Heart left ventricle (tissue), 16 donors: Measurements from ENCODE around the gene ARIH1. TPM values are rescaled to one million over a fixed set of nuclear protein-coding genes. Genes with fewer than 3 reads are reported as not detected.

ENCODE experiments used
- ATAC-seq, 4 donors: fragments of 200-7000 bp; cut with Tn5 transposase; one replicate each; pipeline ENCODE4 v1.9.1; 2020 to 2022; ENCODE audit warnings: moderate library complexity in 4 of 4, mild to moderate bottlenecking in 3 of 4, moderate number of reproducible peaks in 1 of 4
- DNase-seq, 5 donors: peaks; one replicate each; pipeline ENCODE4 v3.0.0-alpha.2; 2020
- H3K27ac ChIP-seq, 12 donors: fragments of 200-600 bp; sonication (generic) in 4 of 12; one replicate each; pipeline versions ENCODE4 v1.5.0 to v1.8.0; 2016 to 2022; ENCODE audit warnings: mild to moderate bottlenecking in 2 of 12
- H3K27me3 ChIP-seq, 9 donors: fragments of 200-600 bp; sonication (generic) in 2 of 9; one replicate each; pipeline versions ENCODE4 v1.5.1 to v1.8.0; 2016 to 2022; ENCODE audit warnings: mild to moderate bottlenecking in 3 of 9
- H3K36me3 ChIP-seq, 9 donors: fragments of 200-600 bp; sonication (generic) in 2 of 9; one replicate each; pipeline versions ENCODE4 v1.5.0 to v1.8.0; 2018 to 2022; ENCODE audit warnings: mild to moderate bottlenecking in 2 of 9
- H3K4me1 ChIP-seq, 12 donors: fragments of 200-600 bp; sonication (generic) in 4 of 12; one replicate each; pipeline versions ENCODE4 v1.5.0 to v1.8.0; 2016 to 2022; ENCODE audit warnings: mild to moderate bottlenecking in 3 of 12
- H3K4me3 ChIP-seq, 12 donors: fragments of 200-600 bp; sonication (generic) in 4 of 12; one replicate each; pipeline versions ENCODE4 v1.5.0 to v1.8.0; 2017 to 2022; ENCODE audit warnings: mild to moderate bottlenecking in 9 of 12, moderate library complexity in 4 of 12
- H3K9me3 ChIP-seq, 12 donors: fragments of 200-600 bp; sonication (generic) in 4 of 12; one replicate each; pipeline versions ENCODE4 v1.5.0 to v1.8.0; 2016 to 2022; ENCODE audit warnings: mild to moderate bottlenecking in 1 of 12
- POLR2A ChIP-seq, 2 donors: fragments of 450-650 bp; IDR thresholded peaks; one replicate each; pipeline ENCODE4 v1.6.1; 2017; ENCODE audit warnings: antibody characterized with exemption in 2 of 2, mild to moderate bottlenecking in 2 of 2, moderate library complexity in 2 of 2
- WGBS, 4 donors: extraction: QIAGEN DNeasy Blood & Tissue Kit in 2 of 4; methylation state at CpG; one replicate each; pipeline versions ENCODE4 v1.1.5 to v1.1.7; 2013 to 2018; 5-methylcytosine and 5-hydroxymethylcytosine counted together
- intact Hi-C, 10 donors: fragments of 100-400 bp; cut with DNase I; formaldehyde crosslinking; loops; one replicate each; pipeline versions ENCODE4 v1.11.1 to v1.14.2; 2022
- polyA plus RNA-seq, 2 donors: library from polyadenylated mRNA; stranded (reverse); fragments of 200-250 nt; gene quantifications; one replicate each; pipeline ENCODE4 v1.2.3, GENCODE V29; 2013
- total RNA-seq, 9 donors: library from RNA; depleted of rRNA in 2 of 9; stranded (reverse); fragments of >200 nt in 2 of 9; fragmentation: NEBNext Ultra II Directional in 3 of 9; extraction: Animal tissue kit (Norgen Biotek cat#: 25700) in 3 of 9; gene quantifications; one replicate each; pipeline versions ENCODE4 v1.1.0 to v1.2.4, GENCODE V29; 2016 to 2023
- TF ChIP-seq, protein P1 (sequence below), 12 donors: fragments of 200-600 bp; sonication (generic) in 4 of 12; IDR thresholded peaks; one replicate each; pipeline versions ENCODE4 v1.5.0 to v1.8.0; 2018 to 2022; ENCODE audit warnings: antibody characterized with exemption in 12 of 12, mild to moderate bottlenecking in 5 of 12
- donor health status: ischemic (EF 13 %, LVEDD 7.1; RV severe dilation, severe dysfunction).
- donor health status: healthy with polysubstance abuse.
- donor health status: DM: no; HTN: yes; CAD: no.
- donor health status: DM: no; HTN: no; CAD: no.
- donor health status: ischemic (EF 25% LVEDD 6.9; RV normal size, moderate dysfunction).
- donor health status: ischemic (EF 25% LVEDD 5.7; RV mildly dilated, moderate dysfunction).
- donor health status: healthy.
- donor health status: DM: yes; HTN: yes; CAD: no.
- donor health status: ischemic (EF 35%, LVEDD 5.7; RV mildly dilated, moderate dysfunction).
- donor health status: nonischemic (EF 11% LVEDD 7.7; RV severe dilation, severe dysfunction).
- donor health status: DM: yes; HTN: yes; CAD: no.
- donor health status: PGD.
- donor health status: ischemic (EF 29% LVEDD 5.4; RV normal size, mild dysfunction).
- donor health status: nonischemic (EF 23%, LVEDD 6.1; RV moderate dilation, normal function).

The ARIH1 gene
- total and polyA plus RNA-seq, 11 donors, result 25.3 to 217 (median 158) TPM

DNA sequence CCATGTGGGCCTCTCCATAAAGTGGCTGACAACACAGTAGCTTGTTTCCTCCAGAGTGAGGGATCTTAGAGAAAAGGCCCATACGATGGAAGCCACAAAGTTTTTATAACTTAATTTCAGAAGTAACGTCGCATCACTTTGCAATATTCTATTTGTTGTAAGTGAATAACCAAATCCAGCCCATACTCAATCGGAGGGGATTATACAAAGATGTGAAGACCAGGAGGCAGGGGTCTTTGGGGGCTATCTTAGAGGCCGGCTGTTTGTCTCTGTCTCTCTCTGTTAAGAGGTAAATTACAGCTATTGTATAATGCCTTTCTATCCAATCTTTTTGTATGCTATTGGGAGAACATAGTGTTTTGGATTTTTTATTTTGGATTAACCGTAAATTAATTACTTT is 9.1 kb downstream of the ARIH1 start:
- DNase-seq, result no peak
- intact Hi-C loops, result no loop called here
- no peak for TF ChIP-seq POLR2A (IDR thresholded peaks at IDR 0.05)
- TF ChIP-seq, protein P1, sequence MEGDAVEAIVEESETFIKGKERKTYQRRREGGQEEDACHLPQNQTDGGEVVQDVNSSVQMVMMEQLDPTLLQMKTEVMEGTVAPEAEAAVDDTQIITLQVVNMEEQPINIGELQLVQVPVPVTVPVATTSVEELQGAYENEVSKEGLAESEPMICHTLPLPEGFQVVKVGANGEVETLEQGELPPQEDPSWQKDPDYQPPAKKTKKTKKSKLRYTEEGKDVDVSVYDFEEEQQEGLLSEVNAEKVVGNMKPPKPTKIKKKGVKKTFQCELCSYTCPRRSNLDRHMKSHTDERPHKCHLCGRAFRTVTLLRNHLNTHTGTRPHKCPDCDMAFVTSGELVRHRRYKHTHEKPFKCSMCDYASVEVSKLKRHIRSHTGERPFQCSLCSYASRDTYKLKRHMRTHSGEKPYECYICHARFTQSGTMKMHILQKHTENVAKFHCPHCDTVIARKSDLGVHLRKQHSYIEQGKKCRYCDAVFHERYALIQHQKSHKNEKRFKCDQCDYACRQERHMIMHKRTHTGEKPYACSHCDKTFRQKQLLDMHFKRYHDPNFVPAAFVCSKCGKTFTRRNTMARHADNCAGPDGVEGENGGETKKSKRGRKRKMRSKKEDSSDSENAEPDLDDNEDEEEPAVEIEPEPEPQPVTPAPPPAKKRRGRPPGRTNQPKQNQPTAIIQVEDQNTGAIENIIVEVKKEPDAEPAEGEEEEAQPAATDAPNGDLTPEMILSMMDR (IDR thresholded peaks at IDR 0.05), result no peak
- WGBS, 4 donors, result 76 to 87% (median 85%) methylated on average over 6 of the region's 6 CpGs
- H3K4me3 ChIP-seq, result no peak overlapping the region
- ATAC-seq, result no peak
- no peaks in the 10 kb centered on the region for H3K27me3 ChIP-seq
- no peak overlapping the region for H3K27ac ChIP-seq
- H3K4me1 ChIP-seq, result peaks cover 5 to 89% (median 56%) of the 10 kb centered on the region in 12 donors
- H3K9me3 ChIP-seq, result peaks cover 0 to 3% (median 0%) of the 10 kb centered on the region in 12 donors
- peaks cover 0 to 25% (median 3%) of the 10 kb centered on the region in 9 donors for H3K36me3 ChIP-seq

DNA sequence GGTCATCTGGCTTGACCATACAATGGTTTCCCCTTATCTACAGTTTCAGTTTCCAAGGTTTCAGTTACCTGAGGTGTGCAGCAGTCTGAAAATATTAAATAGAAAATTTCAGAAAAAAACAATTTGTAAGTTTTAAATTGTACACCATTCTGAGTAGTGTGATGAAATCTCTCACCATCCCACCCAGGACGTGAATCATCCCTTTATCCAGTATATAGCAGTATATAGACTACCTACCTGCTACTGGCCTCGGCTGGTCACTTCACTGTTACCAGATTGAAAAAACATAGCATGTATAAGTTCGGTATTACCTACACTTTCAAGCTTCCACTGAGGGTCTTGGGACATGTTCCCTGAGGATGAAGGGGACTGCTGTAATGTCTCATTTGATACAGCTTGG is 12.0 kb downstream of the ARIH1 start:
- H3K4me3 ChIP-seq, result no peak overlapping the region
- intact Hi-C loops, result no loop called here
- peaks cover 0 to 3% (median 0%) of the 10 kb centered on the region in 12 donors for H3K9me3 ChIP-seq
- no peak for ATAC-seq
- TF ChIP-seq, protein P1 (IDR thresholded peaks at IDR 0.05), result no peak
- no peak for TF ChIP-seq POLR2A (IDR thresholded peaks at IDR 0.05)
- WGBS, 4 donors, result 81 to 87% (median 86%) methylated on average over 3 of the region's 3 CpGs
- peaks cover 5 to 86% (median 57%) of the 10 kb centered on the region in 12 donors for H3K4me1 ChIP-seq
- H3K27me3 ChIP-seq, result no peaks in the 10 kb centered on the region
- H3K27ac ChIP-seq, result no peak overlapping the region
- no peak for DNase-seq
- peaks cover 0 to 8% (median 0%) of the 10 kb centered on the region in 9 donors for H3K36me3 ChIP-seq

DNA sequence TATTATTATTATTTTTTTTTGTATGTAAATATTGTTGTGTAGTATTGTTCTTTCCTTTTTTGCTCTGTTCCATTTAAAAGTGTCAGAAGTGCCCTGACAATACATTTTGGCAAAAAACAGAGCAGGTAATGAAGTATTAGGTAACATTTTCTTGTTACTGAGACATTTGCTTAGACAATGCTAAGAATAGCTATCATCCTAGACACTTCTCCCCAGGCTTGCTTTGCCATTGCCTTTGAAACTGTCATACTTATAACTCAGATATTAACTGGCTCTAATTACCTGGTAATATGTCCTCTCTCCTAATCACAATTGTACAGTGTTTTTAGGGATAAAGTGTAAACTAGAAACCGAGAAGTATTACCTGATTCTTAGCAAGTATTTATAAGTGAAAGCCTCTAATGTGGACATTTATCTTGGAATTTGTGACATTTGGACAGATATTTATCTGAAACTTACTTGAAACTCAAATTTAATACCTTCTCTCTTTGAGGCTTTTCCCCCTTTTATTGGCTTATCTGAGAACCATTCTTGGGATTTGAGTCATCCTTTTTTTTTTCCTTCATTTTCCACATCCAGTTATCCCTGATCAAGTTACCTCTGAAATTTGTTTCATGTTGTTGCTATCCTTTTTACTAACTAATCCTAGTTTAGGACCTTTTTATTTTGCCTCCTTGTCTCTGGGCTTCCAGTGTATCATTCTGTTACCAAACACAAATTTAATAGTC is 13.1 kb downstream of the ARIH1 start:
- no peak for ATAC-seq
- intact Hi-C loops, result no loop called here
- TF ChIP-seq, protein P1 (IDR thresholded peaks at IDR 0.05), result no peak
- no peak for TF ChIP-seq POLR2A (IDR thresholded peaks at IDR 0.05)
- Histone ChIP-seq H3K9me3 (peaks cover 0 to 3% (median 0%) of the 10 kb centered on the region in 12 donors), H3K27me3 (no peaks in the 10 kb centered on the region), H3K4me1 (peaks cover 0 to 86% (median 53%) of the 10 kb centered on the region in 12 donors), H3K4me3 (no peak overlapping the region), H3K27ac (no peak overlapping the region), H3K36me3 (peaks cover 0 to 8% (median 0%) of the 10 kb centered on the region in 9 donors)
- no peak for DNase-seq
- WGBS, 4 donors, result 56 to 77% (median 75%) methylated on average over 1 of the region's 1 CpG

DNA sequence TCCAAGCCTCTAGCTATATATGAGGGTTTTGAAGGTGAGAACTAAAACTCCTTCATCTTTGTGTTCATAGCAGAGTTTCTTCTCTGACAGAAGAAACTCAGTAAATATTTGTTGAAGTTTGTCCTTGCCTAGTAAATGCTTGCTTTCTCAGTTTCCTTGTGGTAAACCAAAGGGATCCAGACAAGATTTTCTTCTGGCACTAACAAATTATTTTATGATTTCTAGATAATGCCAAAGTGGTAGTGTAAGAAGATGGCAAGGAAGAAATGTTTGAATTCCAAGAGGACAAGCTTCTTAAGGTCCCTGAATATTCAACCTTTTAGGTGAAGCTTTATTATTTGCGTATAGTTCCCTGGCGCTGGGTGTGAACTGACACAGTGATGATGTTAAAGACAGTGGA is 14.4 kb downstream of the ARIH1 start:
- DNase-seq, result no peak
- peaks cover 0 to 86% (median 57%) of the 10 kb centered on the region in 12 donors for H3K4me1 ChIP-seq
- 90 to 98% (median 95%) methylated on average over 2 of the region's 2 CpGs for WGBS, 4 donors
- no peak overlapping the region for H3K27ac ChIP-seq
- H3K9me3 ChIP-seq, result peaks cover 0 to 3% (median 0%) of the 10 kb centered on the region in 12 donors
- peaks cover 0 to 8% (median 0%) of the 10 kb centered on the region in 9 donors for H3K36me3 ChIP-seq
- no peak overlapping the region for H3K4me3 ChIP-seq
- no peak for ATAC-seq
- no peaks in the 10 kb centered on the region for H3K27me3 ChIP-seq
- intact Hi-C loops, result no loop called here
- TF ChIP-seq, protein P1 (IDR thresholded peaks at IDR 0.05), result no peak
- TF ChIP-seq POLR2A (IDR thresholded peaks at IDR 0.05), result no peak
